Germinal center (tissue), 1 donor: ENCODE data around the gene SNTG2.
"Not testable (repeated sequence)": the region's sequence is repeated elsewhere in the genome, so short reads cannot be mapped to it uniquely, and the experiment has no call there.

ENCODE experiments used
- DNase-seq: peaks from one replicate; pipeline ENCODE4 v3.0.0; 2012; ENCODE audit warnings: mixed read lengths, low spot score

The SNTG2 gene

GRCh38 chr2:1378456-1379150 is 428.0 kb downstream of the SNTG2 start:
- no peak for DNase-seq

- no peak for DNase-seq
Observed at GRCh38 chr2:1381644-1382043, 431.0 kb downstream of the SNTG2 start.

GRCh38 chr2:1387954-1388725 is 437.5 kb downstream of the SNTG2 start:
- not testable (repeated sequence) for DNase-seq

- not testable (repeated sequence) for DNase-seq
Observed at GRCh38 chr2:1390118-1390517, 439.5 kb downstream of the SNTG2 start.

GRCh38 chr2:1393321-1393720 is 442.7 kb downstream of the SNTG2 start:
- DNase-seq, result no peak

- no peak for DNase-seq
Observed at GRCh38 chr2:1394709-1395408, 444.2 kb downstream of the SNTG2 start.

GRCh38 chr2:1397350-1397749 is 446.7 kb downstream of the SNTG2 start:
- DNase-seq, result no peak

GRCh38 chr2:1398191-1398590 is 447.5 kb downstream of the SNTG2 start:
- DNase-seq, result no peak

GRCh38 chr2:1400943-1401735 is 450.5 kb downstream of the SNTG2 start:
- DNase-seq, result no peak

- DNase-seq, result no peak
Observed at GRCh38 chr2:1402064-1402463, 451.4 kb downstream of the SNTG2 start.

GRCh38 chr2:1403565-1403964 is 452.9 kb downstream of the SNTG2 start:
- no peak for DNase-seq

- no peak for DNase-seq
Observed at GRCh38 chr2:1405124-1405523, 454.5 kb downstream of the SNTG2 start.

GRCh38 chr2:1405967-1406366 is 455.3 kb downstream of the SNTG2 start:
- no peak for DNase-seq

- DNase-seq, result no peak
Observed at GRCh38 chr2:1406434-1406833, 455.8 kb downstream of the SNTG2 start.

GRCh38 chr2:1407950-1408675 is 457.5 kb downstream of the SNTG2 start:
- no peak for DNase-seq

- DNase-seq, result no peak
Observed at GRCh38 chr2:1413156-1413710, 462.6 kb downstream of the SNTG2 start, which contains the start of gene TPO. Gene TPO (plus strand): TSS chr2:1413463. CDS start chr2:1414409, 946 bp downstream.

GRCh38 chr2:1414121-1414520 is 463.5 kb downstream of the SNTG2 start:
- no peak for DNase-seq

- DNase-seq, result not testable (repeated sequence)
Observed at GRCh38 chr2:1414901-1415300, 464.3 kb downstream of the SNTG2 start.

- no peak for DNase-seq
Observed at GRCh38 chr2:1415501-1415900, 464.9 kb downstream of the SNTG2 start.
